Measurements from ENCODE around the gene KANSL1.

DNA sequence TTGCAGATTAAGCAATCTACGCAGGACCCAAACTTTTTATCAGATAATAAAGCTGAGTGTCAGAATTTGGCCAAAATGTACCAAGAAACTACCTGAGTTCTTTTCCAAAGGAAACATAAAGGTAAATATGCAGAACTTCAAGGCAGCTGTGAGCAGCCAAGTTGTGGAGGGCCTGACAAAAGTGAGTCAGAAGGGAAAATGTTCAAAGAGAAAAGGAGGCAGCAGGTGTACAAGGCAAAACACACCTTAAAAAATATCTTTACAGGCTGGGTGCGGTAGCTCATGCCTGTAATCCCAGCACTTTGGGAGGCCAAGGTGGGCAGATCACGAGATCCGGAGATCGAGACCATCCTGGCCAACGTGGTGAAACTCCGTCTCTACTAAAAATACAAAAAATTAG, 7.0 kb upstream of the KANSL1 start:
- TF ChIP-seq, protein P1, sequence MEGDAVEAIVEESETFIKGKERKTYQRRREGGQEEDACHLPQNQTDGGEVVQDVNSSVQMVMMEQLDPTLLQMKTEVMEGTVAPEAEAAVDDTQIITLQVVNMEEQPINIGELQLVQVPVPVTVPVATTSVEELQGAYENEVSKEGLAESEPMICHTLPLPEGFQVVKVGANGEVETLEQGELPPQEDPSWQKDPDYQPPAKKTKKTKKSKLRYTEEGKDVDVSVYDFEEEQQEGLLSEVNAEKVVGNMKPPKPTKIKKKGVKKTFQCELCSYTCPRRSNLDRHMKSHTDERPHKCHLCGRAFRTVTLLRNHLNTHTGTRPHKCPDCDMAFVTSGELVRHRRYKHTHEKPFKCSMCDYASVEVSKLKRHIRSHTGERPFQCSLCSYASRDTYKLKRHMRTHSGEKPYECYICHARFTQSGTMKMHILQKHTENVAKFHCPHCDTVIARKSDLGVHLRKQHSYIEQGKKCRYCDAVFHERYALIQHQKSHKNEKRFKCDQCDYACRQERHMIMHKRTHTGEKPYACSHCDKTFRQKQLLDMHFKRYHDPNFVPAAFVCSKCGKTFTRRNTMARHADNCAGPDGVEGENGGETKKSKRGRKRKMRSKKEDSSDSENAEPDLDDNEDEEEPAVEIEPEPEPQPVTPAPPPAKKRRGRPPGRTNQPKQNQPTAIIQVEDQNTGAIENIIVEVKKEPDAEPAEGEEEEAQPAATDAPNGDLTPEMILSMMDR (IDR thresholded peaks at IDR 0.05; ENCODE audit: low read length): no peak
- TF ChIP-seq EZH2 (optimal IDR thresholded peaks at IDR 0.05; ENCODE audit: low read depth, low read length) (no peak), EZH2phosphoT487 (IDR thresholded peaks at IDR 0.05; ENCODE audit: low read length) (no peak)
